ENCODE data around the gene CD300C. TPM values are rescaled to one million over a fixed set of nuclear protein-coding genes. Genes with fewer than 3 reads are reported as not detected.
"Not testable (repeated sequence)": the region's sequence is repeated elsewhere in the genome, so short reads cannot be mapped to it uniquely, and the experiment has no call there.

Gene CD300C
- not detected in 2 replicates for total RNA-seq

GRCh38 chr17:74545843-74546230 lies at the start of gene CD300C:
CD300C (minus strand) TSS chr17:74546115; CDS start chr17:74545782, 333 bp downstream.
- DNase-seq (ENCODE audit: low read depth in 2 of 2): no peak

- DNase-seq (ENCODE audit: low read depth in 2 of 2): no peak
These were observed 49.3 kb upstream of the CD300C start for GRCh38 chr17:74595037-74595750.

DNA sequence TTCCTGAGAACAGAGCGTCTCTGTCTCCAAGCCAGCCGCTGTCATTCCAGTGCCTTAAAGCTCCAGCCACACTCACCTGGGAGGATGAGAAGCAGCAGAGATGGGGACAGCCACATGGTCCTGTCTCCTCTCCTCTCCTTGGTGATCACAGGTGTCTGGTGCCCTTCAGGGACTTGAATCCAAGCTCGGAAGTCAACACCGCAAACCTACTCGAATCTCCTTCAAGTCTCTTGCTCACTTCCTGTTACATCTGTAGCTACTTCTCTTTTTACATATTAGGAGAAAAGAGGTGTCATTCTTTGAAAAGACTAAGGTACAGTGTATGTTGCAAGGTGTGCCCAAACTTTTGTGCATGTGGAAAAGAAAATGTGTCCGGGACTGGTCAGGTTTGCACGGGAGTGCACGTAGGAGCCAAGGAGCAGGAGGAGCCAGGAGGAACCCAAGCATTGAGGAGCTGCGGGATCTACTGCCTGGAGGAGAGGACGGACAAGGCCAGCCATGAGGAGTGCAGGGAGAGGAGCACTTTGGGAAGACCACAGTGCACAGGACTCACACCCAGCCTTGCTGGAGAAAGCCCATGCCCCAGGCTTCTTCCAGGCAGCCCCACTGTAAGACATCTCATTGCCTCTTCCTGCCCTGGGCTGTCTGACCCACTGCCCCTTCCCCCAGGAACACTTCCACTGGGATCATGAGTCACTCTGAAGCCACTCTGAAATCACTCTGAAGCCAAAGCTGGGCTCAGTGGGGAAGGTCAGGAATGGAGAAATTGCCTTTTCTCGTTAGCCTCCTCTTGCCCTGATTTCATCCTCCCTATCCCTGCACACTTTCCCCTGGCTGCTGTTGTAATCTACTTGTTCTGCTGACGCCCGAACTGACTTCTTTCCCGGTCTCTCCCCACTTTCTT lies 46.4 kb upstream of the CD300C start, which contains the start of gene CD300LD:
Gene CD300LD (minus strand): TSS at position 197 of the 904 bp plus-strand sequence. CDS start 81 bp downstream, at position 116.
- no peak for DNase-seq (ENCODE audit: low read depth in 2 of 2)

GRCh38 chr17:74591503-74591902 lies 45.6 kb upstream of the CD300C start:
- DNase-seq (ENCODE audit: low read depth in 2 of 2): no peak

DNA sequence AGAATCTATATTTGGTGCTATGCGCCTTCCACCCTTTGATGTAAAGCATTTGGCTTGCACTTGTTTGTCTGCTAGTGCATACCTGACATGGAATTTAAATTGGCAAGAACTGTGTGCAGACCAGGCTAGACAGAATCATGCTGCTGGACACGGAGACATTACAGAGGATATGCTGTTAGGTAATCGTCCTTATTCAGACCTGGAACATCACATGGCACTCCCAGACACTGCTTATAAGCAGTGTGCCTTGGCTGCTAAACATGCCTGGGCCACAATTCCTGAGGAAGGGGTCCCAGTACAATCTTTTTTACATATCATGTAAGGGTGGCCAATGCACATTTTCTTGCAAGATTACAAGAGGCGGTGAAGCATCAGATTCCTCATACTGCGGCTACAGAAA lies 39.8 kb upstream of the CD300C start:
- no peak for DNase-seq (ENCODE audit: low read depth in 2 of 2)

DNA sequence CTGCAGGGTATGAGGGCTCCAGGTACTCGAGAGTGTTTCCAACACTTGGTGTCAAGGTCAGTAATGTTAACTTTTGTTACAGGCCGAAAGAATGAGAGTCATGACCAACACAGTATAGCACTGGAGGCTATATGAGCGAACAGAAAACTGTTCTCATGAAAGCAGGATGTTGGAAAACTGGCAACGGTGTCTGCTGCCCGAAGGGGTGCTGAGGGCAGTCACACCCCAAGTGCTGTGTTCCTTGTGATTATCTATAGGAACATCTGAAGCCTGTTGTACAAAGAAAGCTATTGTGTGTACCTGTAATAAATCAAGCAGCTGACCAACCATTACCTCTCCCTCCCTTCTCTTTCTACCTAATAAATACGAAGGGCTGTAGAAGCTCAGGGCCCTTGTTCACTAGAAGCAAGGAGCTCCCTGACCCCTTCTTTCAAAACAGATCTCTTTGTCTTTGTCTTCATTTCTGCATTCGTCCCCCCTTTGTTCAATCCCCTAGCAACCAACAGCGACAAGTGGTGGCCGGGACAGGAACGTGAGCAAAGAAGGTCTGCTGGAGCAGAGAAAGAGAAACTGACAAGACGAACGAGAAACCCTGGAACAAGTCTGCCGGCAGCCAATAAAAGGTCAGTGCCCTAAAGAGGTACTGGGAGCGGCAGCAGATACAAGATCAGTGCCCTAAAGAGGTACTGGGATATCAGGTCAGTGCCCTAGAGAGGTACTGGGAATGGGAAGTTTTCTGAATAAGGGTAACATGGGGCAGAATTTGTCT lies 38.6 kb upstream of the CD300C start:
- DNase-seq (ENCODE audit: low read depth in 2 of 2): no peak

- DNase-seq (ENCODE audit: low read depth in 2 of 2): no peak
These were observed 36.7 kb upstream of the CD300C start for GRCh38 chr17:74582633-74583032.

- DNase-seq (ENCODE audit: low read depth in 2 of 2): no peak
These were observed 34.0 kb upstream of the CD300C start for GRCh38 chr17:74579900-74580299.

DNA sequence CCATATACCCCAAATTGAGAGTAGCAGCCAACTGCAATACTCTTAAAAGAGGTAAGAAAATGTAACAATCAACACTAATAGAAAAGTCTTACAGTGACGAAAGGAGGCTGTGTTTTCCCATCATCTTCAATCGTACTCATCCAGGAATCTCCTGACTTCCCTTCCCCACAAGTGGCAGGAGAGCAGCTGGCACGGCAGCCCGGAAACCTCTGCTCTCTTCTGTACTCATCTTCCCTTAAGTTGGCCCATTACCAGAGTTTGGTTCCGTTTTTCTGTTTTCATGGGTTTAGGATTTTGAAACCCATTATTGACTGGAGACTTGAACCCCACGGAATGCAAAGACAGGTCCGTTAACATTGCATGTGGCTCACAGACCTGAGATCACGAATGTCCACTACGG lies 33.1 kb upstream of the CD300C start:
- no peak for DNase-seq (ENCODE audit: low read depth in 2 of 2)

DNA sequence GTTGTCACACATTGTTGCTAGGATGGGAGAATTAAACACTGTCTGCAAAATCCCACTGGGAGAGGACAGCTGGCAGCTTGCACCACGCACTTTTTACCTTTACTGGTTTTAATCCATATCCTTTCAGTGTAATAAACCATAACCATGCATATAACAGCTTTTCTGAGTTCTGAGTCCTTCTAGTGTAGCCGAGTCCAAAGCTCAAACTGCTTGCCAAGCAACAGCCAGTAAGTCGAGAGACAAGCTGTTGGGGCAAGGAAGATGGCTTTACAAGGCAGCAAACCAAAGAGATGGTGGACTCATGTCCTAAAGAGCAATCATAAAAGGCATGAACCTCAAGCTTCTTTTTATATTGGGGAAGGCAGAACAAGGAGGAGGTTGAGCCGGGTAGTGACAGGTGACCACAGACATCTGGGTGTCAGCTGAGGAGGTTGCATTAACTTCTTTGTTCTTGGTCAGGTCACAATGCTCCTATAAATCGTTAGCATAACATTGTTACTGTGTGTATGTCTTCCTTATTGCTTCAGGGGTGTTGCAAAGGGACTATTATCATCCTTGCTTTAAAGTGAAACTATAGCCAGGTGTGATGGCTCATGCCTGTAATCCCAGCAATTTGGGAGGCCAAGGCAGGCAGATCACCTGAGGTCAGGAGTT lies 28.7 kb upstream of the CD300C start:
- no peak for DNase-seq (ENCODE audit: low read depth in 2 of 2)

DNA sequence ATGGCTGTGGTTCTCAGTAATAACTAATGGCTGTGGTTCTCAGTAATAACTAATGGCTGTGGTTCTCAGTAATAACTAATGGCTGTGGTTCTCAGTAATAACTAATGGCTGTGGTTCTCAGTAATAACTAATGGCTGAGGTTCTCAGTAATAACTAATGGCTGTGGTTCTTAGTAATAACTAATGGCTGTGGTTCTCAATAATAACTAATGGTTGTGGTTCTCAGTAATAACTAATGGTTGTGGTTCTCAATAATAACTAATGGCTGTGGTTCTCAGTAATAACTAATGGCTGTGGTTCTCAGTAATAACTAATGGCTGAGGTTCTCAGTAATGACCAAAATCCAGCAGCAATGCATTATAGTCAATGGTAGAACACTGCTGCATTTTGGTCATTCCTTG lies 27.7 kb upstream of the CD300C start:
- not testable (repeated sequence) for DNase-seq (ENCODE audit: low read depth in 2 of 2)

DNA sequence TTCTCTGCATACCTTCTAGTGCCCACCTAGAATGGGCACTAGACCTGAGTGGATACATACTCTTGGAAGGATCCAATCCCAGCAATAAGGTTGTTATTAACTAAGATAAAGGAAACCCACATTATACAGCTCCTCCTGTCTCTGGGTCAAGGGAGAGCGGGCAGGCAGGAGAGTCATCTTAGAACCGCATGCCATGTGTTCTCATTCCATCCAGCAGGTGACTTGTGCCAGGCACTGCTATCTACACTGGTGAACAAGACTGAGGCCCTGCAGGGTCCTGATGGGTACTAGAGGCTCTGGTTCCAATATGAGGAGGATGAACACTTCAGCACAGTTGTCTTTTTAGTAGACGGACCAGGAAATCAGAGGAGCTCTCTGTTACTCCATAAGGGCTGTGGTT lies 27.3 kb upstream of the CD300C start:
- no peak for DNase-seq (ENCODE audit: low read depth in 2 of 2)

DNA sequence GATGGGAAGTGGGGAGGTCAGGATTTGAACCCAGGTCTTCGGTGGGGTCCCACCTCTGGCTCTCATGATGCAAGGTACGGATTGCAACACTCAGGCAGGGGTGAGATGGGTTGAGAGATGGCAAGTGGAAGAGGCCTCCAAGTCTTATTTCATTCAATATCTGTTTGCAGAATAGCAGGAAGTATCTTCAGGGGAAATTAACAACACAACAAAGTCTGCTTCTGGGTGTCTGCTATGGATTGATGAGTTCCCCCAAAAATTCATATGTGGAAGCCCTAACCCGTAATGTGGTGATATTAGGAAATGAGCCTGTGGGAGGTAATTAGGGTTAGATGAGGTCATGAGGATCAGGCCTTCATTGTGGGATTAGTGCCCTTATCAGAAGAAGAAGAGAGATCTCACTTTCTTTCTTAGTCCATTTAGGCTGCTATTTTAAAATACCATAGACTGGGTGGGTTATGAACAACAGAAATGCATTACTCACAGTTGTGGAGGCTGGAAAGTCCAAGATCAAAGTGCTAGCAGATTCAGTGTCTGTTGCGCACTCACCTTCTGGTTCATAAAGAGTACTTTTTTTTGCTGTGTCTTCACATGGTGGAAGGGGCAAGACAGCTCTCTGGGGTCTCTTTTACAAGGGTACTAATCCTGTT lies 25.8 kb upstream of the CD300C start:
- no peak for DNase-seq (ENCODE audit: low read depth in 2 of 2)

- DNase-seq (ENCODE audit: low read depth in 2 of 2): no peak
These were observed 23.4 kb upstream of the CD300C start for GRCh38 chr17:74569020-74570003.

DNA sequence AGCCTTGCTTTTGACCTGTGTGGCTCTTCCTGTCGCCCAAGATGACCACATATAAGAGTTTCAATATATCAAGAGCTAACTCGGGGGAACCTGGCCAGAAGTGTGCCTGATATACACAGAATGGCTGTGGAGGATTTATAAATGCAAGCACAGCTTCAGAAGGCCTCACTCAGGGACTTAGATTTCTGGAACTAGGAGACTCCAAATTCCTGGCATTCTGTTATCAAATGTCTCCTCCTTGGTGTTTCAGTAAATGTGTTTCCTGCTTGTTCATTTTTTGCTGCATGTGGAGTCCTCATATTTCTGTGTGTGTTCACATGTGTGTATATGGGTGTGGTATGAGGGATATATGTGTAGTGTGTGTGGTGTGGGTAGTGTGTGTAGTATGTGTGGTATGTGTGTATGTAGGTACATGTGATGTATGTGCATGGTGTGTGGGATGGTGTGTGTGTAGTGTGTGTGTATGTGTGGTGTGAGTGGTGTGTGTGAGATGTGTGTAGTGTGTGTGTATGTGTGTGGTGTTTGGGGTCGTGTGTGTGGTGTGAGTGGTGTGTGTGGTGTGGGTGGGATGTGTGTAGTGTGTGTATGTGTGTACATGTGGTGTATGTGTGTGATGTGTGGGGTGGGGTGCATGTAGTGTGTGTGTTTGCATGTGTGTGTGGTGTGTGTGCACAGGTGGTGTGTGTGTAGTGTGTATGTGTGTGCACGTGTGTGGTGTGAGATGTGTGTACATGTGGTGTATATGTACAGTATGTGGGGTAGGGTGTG lies 22.4 kb upstream of the CD300C start:
- DNase-seq (ENCODE audit: low read depth in 2 of 2): no peak

DNA sequence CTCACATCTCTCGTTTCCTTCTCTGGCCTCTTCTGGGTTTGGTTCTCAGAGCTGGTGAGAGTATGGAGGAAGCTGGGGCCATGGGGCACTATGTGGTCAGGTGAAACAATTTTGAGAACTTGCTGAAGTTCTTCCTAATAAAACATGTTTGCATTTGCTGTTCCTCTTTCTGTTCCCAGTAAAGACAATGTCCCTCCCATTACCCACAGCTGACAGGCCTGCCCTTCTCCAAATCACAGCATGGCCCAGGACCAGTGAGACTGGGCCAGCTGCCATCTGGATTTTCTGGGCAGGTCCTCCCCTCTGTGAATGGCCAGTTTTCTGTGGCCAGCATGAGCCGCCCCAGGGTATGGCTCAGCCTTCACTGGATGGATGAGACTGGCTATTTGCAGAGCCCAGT lies 21.5 kb upstream of the CD300C start, which contains the start of gene CD300H:
Gene CD300H (minus strand): TSS at position 113 of the 400 bp plus-strand sequence.
- DNase-seq (ENCODE audit: low read depth in 2 of 2): no peak

DNA sequence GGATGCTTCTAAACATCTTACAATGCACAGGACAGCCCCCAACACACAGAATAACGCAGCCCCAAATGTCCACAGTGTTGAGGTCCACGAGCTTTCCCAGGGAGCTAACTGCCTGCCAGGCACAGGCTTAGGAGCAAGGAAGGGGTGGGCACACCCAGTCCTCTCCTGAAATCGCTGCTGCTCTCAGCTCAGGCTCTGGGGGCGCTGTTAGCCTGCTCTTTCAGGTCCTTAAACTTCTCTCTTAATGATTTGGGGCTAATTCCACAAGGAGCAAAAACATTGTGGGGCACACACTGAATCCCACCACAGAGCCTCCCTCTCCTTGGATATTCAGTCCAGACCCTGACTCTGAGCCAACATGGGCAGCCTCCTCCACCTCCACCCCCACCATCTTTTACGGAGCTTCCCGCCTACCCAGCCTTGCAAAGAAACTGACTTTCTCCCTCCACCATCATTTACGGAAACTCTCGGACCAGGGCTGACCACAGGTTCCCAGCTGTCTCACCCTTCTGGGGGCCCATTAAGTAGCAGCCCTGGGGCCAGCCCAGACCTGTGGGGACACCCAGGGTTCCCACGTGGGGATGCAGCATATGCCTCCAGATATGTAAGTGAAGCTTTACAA lies 20.3 kb upstream of the CD300C start:
- no peak for DNase-seq (ENCODE audit: low read depth in 2 of 2)

DNA sequence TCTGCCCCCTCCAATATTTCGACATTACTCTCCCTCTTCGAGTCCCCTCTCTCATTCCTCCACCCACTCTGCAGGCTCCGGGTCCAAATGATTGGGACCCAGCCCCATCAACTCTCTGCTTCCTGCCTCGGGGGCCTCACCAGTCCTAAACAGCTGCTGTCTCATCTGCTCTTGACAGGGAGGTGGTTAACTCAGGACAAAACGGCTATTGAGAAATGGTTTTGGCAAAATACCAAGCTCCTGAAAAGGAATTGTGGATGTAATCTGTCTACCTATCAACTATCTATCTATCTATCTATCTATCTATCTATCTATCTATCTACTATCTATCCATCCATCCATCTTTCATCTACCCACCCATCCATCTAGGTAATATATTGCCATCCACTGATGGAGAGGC lies 19.2 kb upstream of the CD300C start:
- no peak for DNase-seq (ENCODE audit: low read depth in 2 of 2)

Measured in dermis microvascular lymphatic vessel endothelial cell (primary cell).